ENCODE data around the gene ATXN7L1.

Gene ATXN7L1

DNA sequence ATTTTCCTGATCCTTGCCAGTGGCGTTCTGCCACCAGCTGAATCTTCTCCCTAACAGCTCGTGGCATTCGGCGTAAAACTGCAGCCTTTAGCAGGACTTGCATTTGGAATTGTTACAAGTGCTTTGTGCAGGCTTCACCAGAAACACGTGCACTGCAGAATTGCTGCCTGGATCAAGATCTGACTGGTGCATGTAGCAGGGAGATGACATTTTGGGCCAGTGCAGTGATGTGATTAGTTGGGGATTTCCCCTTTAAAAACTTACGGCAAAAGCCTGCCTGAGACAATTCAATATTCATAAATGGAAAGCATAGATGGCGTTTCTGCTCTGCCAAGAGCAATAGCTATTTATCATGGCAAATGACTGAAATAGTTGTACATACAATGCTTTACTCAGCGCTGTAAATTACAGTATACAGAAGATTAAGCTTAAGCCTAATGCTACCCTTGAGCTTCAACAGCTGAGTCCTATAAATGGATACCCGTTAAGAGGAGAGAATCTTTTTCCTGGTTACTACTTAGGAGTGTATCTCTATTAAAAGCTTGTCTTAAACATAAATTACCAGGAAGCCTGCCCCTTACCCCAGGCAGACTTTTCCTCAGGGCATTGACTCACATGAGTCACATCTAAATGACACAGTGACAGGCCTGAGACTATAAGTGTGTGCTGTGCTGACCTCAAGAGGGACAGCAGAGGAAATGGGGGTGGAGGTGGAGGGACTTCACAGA lies 106.3 kb downstream of the ATXN7L1 start:
- ChIA-PET CTCF (interaction anchor here (0.7 to 2.3 kb wide), 4 partner anchors 9 to 274 kb away, joined by 3 to 11 read pairs (median 4); no protein-coding TSS in a partner anchor), POLR2A (no interaction called here)
- H3K27ac ChIP-seq (ENCODE audit: extremely low read depth, low read depth, low read length) = no peak overlapping the region
- H3K36me3 ChIP-seq (ENCODE audit: control insufficient read depth in 2 of 2, insufficient read depth in 1 of 2, low read length in 2 of 2) = no peaks in the 10 kb centered on the region
- TF ChIP-seq ZBTB11 (tag by site-specific recombination; conservative IDR thresholded peaks at IDR 0.05; ENCODE audit: low read depth) (no peak), ZNF791 (tag by site-specific recombination; IDR thresholded peaks at IDR 0.05) (no peak), ZBTB10 (tag by site-specific recombination; IDR thresholded peaks at IDR 0.05) (no peak), SP7 (tag by site-specific recombination; IDR thresholded peaks at IDR 0.05) (peak; percentile 94), ZNF501 (tag by site-specific recombination; IDR thresholded peaks at IDR 0.05) (no peak), ZNF223 (tag by site-specific recombination; IDR thresholded peaks at IDR 0.05) (no peak)
- TF ChIP-seq, protein P1, sequence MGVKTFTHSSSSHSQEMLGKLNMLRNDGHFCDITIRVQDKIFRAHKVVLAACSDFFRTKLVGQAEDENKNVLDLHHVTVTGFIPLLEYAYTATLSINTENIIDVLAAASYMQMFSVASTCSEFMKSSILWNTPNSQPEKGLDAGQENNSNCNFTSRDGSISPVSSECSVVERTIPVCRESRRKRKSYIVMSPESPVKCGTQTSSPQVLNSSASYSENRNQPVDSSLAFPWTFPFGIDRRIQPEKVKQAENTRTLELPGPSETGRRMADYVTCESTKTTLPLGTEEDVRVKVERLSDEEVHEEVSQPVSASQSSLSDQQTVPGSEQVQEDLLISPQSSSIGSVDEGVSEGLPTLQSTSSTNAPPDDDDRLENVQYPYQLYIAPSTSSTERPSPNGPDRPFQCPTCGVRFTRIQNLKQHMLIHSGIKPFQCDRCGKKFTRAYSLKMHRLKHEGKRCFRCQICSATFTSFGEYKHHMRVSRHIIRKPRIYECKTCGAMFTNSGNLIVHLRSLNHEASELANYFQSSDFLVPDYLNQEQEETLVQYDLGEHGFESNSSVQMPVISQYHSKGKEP (tag by site-specific recombination; IDR thresholded peaks at IDR 0.05) = no peak
- TF ChIP-seq, protein P2, sequence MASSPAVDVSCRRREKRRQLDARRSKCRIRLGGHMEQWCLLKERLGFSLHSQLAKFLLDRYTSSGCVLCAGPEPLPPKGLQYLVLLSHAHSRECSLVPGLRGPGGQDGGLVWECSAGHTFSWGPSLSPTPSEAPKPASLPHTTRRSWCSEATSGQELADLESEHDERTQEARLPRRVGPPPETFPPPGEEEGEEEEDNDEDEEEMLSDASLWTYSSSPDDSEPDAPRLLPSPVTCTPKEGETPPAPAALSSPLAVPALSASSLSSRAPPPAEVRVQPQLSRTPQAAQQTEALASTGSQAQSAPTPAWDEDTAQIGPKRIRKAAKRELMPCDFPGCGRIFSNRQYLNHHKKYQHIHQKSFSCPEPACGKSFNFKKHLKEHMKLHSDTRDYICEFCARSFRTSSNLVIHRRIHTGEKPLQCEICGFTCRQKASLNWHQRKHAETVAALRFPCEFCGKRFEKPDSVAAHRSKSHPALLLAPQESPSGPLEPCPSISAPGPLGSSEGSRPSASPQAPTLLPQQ (tag by site-specific recombination; IDR thresholded peaks at IDR 0.05) = no peak
- H3K9me3 ChIP-seq (ENCODE audit: control insufficient read depth, insufficient read depth, low read depth, low read length) = no peaks in the 10 kb centered on the region
- H3K4me1 ChIP-seq (ENCODE audit: control insufficient read depth, insufficient read depth, low read length) = no peaks in the 10 kb centered on the region
- no peak overlapping the region for H3K4me3 ChIP-seq (ENCODE audit: low read depth, low read length)

GRCh38 chr7:105768898-105769507 lies 107.4 kb downstream of the ATXN7L1 start:
- Histone ChIP-seq H3K36me3 (ENCODE audit: control insufficient read depth in 2 of 2, insufficient read depth in 1 of 2, low read length in 2 of 2) (no peaks in the 10 kb centered on the region), H3K27ac (ENCODE audit: extremely low read depth, low read depth, low read length) (no peak overlapping the region), H3K4me1 (ENCODE audit: control insufficient read depth, insufficient read depth, low read length) (no peaks in the 10 kb centered on the region), H3K9me3 (ENCODE audit: control insufficient read depth, insufficient read depth, low read depth, low read length) (no peaks in the 10 kb centered on the region), H3K4me3 (ENCODE audit: low read depth, low read length) (no peak overlapping the region)
- no peak for TF ChIP-seq ZNF561 (tag by site-specific recombination; IDR thresholded peaks at IDR 0.05; ENCODE audit: borderline replicate concordance)
- TF ChIP-seq, protein P3, sequence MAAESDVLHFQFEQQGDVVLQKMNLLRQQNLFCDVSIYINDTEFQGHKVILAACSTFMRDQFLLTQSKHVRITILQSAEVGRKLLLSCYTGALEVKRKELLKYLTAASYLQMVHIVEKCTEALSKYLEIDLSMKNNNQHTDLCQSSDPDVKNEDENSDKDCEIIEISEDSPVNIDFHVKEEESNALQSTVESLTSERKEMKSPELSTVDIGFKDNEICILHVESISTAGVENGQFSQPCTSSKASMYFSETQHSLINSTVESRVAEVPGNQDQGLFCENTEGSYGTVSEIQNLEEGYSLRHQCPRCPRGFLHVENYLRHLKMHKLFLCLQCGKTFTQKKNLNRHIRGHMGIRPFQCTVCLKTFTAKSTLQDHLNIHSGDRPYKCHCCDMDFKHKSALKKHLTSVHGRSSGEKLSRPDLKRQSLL (tag by site-specific recombination; IDR thresholded peaks at IDR 0.05) = no peak
- TF ChIP-seq ZNF16 (tag by site-specific recombination; IDR thresholded peaks at IDR 0.05; ENCODE audit: low read depth) = no peak
- no peak for TF ChIP-seq ZNF19 (tag by site-specific recombination; IDR thresholded peaks at IDR 0.05; ENCODE audit: low read depth)
- no peak for TF ChIP-seq ZNF10 (tag by site-specific recombination; IDR thresholded peaks at IDR 0.05)
- TF ChIP-seq ZNF175 (tag by site-specific recombination; IDR thresholded peaks at IDR 0.05) = no peak
- no peak for TF ChIP-seq ZNF133 (tag by site-specific recombination; IDR thresholded peaks at IDR 0.05)
- no peak for TF ChIP-seq SCRT2 (tag by site-specific recombination; IDR thresholded peaks at IDR 0.05)
- TF ChIP-seq, protein P4, sequence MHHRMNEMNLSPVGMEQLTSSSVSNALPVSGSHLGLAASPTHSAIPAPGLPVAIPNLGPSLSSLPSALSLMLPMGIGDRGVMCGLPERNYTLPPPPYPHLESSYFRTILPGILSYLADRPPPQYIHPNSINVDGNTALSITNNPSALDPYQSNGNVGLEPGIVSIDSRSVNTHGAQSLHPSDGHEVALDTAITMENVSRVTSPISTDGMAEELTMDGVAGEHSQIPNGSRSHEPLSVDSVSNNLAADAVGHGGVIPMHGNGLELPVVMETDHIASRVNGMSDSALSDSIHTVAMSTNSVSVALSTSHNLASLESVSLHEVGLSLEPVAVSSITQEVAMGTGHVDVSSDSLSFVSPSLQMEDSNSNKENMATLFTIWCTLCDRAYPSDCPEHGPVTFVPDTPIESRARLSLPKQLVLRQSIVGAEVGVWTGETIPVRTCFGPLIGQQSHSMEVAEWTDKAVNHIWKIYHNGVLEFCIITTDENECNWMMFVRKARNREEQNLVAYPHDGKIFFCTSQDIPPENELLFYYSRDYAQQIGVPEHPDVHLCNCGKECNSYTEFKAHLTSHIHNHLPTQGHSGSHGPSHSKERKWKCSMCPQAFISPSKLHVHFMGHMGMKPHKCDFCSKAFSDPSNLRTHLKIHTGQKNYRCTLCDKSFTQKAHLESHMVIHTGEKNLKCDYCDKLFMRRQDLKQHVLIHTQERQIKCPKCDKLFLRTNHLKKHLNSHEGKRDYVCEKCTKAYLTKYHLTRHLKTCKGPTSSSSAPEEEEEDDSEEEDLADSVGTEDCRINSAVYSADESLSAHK (tag by site-specific recombination; IDR thresholded peaks at IDR 0.05) = no peak
- no peak for TF ChIP-seq ZNF658 (tag by site-specific recombination; IDR thresholded peaks at IDR 0.05)
- no peak for TF ChIP-seq ZNF626 (tag by site-specific recombination; IDR thresholded peaks at IDR 0.05)
- no peak for TF ChIP-seq ZNF664 (tag by site-specific recombination; IDR thresholded peaks at IDR 0.05)
- TF ChIP-seq ZSCAN30 (tag by site-specific recombination; IDR thresholded peaks at IDR 0.05) = no peak
- CTCF ChIA-PET = interaction anchor here (0.6 kb wide), 1 partner anchor 238 kb away, joined by 4 read pairs; the partner anchor contains the start of gene RINT1
- POLR2A ChIA-PET = no interaction called here

Data from HEK293 (cell line).